Ishikawa (cell line): Measurements from ENCODE around the gene LYRM4.

ENCODE experiments used
- CEBPB ChIP-seq: IDR thresholded peaks from 2 replicates; pipeline ENCODE4 v1.6.1; 2012
- CREB1 ChIP-seq: IDR thresholded peaks from 2 replicates; pipeline ENCODE4 v1.6.1; 2012; ENCODE audit warnings: low read depth
- EGR1 ChIP-seq: IDR thresholded peaks from 2 replicates; pipeline ENCODE4 v1.6.1; 2012
- EP300 ChIP-seq: IDR thresholded peaks from 2 replicates; pipeline ENCODE4 v1.6.1; 2012; ENCODE audit warnings: borderline replicate concordance
- FOXM1 ChIP-seq: IDR thresholded peaks from 2 replicates; pipeline ENCODE4 v1.6.1; 2012; ENCODE audit warnings: low read depth, borderline replicate concordance
- NFIC ChIP-seq: IDR thresholded peaks from 2 replicates; pipeline ENCODE4 v1.6.1; 2012
- RAD21 ChIP-seq: IDR thresholded peaks from 2 replicates; pipeline ENCODE4 v1.6.1; 2012; ENCODE audit warnings: low read depth
- TAF1 ChIP-seq: IDR thresholded peaks from 2 replicates; pipeline ENCODE4 v1.6.1; 2012; ENCODE audit warnings: low read depth, mild to moderate bottlenecking
- TCF12 ChIP-seq: IDR thresholded peaks from 2 replicates; pipeline ENCODE4 v1.6.1; 2012; ENCODE audit warnings: low read depth
- TEAD4 ChIP-seq: IDR thresholded peaks from 2 replicates; pipeline ENCODE4 v1.6.1; 2012
- YY1 ChIP-seq: IDR thresholded peaks from 2 replicates; pipeline ENCODE4 v1.6.1; 2012; ENCODE audit warnings: low read depth
- ZBTB7A ChIP-seq: IDR thresholded peaks from 2 replicates; pipeline ENCODE4 v1.6.1; 2012; ENCODE audit warnings: low read depth
- TF ChIP-seq, protein P1 (sequence below): IDR thresholded peaks from 2 replicates; pipeline ENCODE4 v1.6.1; 2012; ENCODE audit warnings: low read depth, mild to moderate bottlenecking
- TF ChIP-seq, protein P2 (sequence below): IDR thresholded peaks from 2 replicates; pipeline ENCODE4 v1.6.1; 2012
- TF ChIP-seq, protein P3 (sequence below): IDR thresholded peaks from 2 replicates; pipeline ENCODE4 v1.6.1; 2012

The LYRM4 gene

DNA sequence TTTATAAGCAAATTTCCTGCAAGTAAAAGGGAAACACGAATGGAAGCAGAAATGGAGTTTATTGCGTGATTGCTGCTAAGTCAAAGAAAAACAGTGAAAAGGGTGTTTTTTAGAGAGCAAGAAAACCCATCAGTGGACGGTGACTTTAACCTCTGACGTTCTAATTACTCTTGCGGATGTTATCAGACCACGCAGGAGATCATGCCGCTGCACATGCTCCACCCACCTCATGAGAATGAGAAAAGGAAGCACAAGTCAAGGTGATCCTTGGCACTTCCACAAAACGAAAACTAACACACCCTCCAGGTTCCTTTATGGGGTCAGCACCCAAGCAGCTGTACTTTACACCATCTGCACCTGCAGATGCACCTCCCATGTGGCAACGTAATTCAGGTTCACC, 45.0 kb downstream of the LYRM4 start:
- no peak for TF ChIP-seq FOXM1
- TF ChIP-seq, protein P1, sequence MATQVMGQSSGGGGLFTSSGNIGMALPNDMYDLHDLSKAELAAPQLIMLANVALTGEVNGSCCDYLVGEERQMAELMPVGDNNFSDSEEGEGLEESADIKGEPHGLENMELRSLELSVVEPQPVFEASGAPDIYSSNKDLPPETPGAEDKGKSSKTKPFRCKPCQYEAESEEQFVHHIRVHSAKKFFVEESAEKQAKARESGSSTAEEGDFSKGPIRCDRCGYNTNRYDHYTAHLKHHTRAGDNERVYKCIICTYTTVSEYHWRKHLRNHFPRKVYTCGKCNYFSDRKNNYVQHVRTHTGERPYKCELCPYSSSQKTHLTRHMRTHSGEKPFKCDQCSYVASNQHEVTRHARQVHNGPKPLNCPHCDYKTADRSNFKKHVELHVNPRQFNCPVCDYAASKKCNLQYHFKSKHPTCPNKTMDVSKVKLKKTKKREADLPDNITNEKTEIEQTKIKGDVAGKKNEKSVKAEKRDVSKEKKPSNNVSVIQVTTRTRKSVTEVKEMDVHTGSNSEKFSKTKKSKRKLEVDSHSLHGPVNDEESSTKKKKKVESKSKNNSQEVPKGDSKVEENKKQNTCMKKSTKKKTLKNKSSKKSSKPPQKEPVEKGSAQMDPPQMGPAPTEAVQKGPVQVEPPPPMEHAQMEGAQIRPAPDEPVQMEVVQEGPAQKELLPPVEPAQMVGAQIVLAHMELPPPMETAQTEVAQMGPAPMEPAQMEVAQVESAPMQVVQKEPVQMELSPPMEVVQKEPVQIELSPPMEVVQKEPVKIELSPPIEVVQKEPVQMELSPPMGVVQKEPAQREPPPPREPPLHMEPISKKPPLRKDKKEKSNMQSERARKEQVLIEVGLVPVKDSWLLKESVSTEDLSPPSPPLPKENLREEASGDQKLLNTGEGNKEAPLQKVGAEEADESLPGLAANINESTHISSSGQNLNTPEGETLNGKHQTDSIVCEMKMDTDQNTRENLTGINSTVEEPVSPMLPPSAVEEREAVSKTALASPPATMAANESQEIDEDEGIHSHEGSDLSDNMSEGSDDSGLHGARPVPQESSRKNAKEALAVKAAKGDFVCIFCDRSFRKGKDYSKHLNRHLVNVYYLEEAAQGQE, result no peak
- TF ChIP-seq RAD21, result no peak
- TF ChIP-seq CEBPB, result no peak
- no peak for TF ChIP-seq TEAD4
- TF ChIP-seq, protein P2, sequence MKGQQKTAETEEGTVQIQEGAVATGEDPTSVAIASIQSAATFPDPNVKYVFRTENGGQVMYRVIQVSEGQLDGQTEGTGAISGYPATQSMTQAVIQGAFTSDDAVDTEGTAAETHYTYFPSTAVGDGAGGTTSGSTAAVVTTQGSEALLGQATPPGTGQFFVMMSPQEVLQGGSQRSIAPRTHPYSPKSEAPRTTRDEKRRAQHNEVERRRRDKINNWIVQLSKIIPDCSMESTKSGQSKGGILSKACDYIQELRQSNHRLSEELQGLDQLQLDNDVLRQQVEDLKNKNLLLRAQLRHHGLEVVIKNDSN, result no peak
- no peak for TF ChIP-seq TCF12
- no peak for TF ChIP-seq ZBTB7A
- no peak for TF ChIP-seq TAF1
- no peak for TF ChIP-seq YY1
- TF ChIP-seq CREB1, result no peak
- TF ChIP-seq, protein P3, sequence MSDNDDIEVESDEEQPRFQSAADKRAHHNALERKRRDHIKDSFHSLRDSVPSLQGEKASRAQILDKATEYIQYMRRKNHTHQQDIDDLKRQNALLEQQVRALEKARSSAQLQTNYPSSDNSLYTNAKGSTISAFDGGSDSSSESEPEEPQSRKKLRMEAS, result no peak
- TF ChIP-seq NFIC, result no peak
- TF ChIP-seq EP300, result no peak
- no peak for TF ChIP-seq EGR1

DNA sequence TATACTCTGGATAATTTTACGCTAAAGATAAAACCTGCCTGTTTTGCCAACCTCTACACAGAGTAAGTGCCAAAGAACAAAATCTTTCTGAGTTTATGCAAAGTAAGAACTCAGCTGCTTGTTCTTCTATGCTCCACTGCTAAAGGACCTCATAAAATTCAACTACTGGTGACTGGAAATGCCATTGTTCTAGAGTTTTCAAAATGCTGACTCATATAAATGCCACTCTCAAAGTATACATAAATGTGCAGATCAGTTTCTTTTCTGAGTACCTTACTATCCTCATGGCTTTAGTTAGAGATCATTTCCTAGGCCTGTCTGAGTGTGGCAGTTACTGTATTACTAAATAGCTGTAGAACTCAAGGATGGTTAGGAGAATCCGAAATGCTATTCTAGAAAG, 45.6 kb downstream of the LYRM4 start:
- TF ChIP-seq TCF12, result no peak
- no peak for TF ChIP-seq FOXM1
- TF ChIP-seq NFIC, result no peak
- no peak for TF ChIP-seq RAD21
- no peak for TF ChIP-seq EGR1
- TF ChIP-seq EP300, result no peak
- TF ChIP-seq, protein P3, result no peak
- TF ChIP-seq YY1, result no peak
- no peak for TF ChIP-seq TEAD4
- TF ChIP-seq, protein P2, result no peak
- no peak for TF ChIP-seq CREB1
- no peak for TF ChIP-seq TAF1

DNA sequence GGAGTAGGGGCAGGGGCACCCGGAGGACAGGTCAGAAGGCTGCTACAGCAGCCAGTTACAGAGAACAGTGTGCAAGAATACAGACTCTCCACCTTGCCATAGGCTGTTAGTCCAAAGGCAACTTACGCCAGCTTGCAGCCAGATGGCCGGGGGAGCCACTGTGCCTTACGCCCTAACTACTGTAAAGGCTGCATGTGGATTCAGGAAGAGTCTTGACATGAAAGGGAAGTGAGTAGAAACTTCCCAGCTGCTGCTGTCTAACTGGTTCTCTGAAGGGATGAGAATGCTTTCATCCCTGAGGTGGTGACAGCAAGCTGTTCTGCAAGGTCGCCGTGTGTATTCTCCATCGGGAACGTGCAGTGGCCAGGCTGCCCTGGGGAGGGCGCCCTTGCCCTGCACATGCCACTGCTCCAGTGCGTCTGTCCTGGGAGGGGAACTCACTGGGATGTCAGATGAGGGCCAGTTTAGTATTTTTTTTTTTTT, 46.1 kb downstream of the LYRM4 start:
- TF ChIP-seq, protein P1, result no peak
- TF ChIP-seq TAF1, result no peak
- peak; percentile 83 for TF ChIP-seq RAD21

DNA sequence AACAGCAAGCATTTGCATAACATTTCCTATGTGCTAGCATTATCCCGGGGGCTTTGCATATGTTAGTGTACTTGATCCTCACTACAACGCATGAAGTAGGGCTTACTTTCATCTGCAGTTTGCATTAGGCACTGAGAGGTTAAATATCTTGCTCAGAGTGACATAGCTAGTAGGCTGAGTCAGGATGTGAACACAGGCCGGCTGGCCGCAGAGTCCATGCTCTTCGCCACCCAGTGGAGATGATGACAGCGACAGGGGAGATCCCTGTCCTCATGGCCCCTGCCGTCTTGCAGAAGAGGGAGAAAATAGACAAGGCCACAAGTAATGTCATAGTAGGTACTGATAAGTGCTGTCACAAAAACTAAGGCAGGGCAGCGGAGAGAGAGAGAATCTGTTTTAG, 46.9 kb downstream of the LYRM4 start:
- TF ChIP-seq ZBTB7A (no peak), TCF12 (no peak), EGR1 (no peak)
- TF ChIP-seq, protein P1, result no peak
- TF ChIP-seq, protein P2, result no peak

DNA sequence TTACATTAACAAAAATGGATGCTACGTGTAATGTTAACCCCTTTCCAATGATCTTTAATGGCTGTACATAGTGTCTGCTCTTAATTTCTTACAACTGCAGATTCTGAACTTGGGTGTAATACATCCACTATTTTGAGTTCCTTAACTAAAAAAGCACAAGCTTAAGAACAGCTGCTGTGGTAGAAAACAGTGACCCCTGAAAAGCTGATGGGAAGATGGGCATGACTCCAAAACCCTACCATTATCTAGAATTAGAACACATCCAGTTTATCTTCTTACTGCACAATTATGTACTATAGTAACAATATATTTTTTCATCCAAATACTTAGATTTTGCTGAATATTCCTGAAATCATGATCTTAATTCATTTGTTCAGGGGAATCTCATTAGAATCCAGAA, 49.3 kb downstream of the LYRM4 start:
- TF ChIP-seq, protein P1, result no peak
- TF ChIP-seq YY1 (no peak), TAF1 (no peak), CEBPB (no peak), RAD21 (no peak), TEAD4 (no peak)
